IPS DF 4.7 (cell line): ENCODE measurements around the gene PLXNB3.
A peak's percentile ranks its signal among the peaks of the same experiment; 100 is the strongest.

ENCODE experiments used
- DNase-seq: peaks from one replicate; pipeline ENCODE4 v3.0.0-alpha.2; 2013; ENCODE audit warnings: low spot score; ENCODE audit errors: extremely low read depth

PLXNB3 gene

GRCh38 chrX:153791104-153791852 is 27.2 kb downstream of the PLXNB3 start:
- DNase-seq, result no peak

- DNase-seq, result no peak
Observed at GRCh38 chrX:153792368-153792767, 28.3 kb downstream of the PLXNB3 start.

GRCh38 chrX:153793291-153793690 is 29.2 kb downstream of the PLXNB3 start:
- no peak for DNase-seq

- DNase-seq, result peak; percentile 38
Observed at GRCh38 chrX:153794018-153794896, 30.2 kb downstream of the PLXNB3 start, which contains the start of the genes IDH3G and SSR4. Gene IDH3G (minus strand): TSS chrX:153794375. CDS start chrX:153794326, 49 bp downstream. Gene SSR4 (plus strand): TSS chrX:153794668. CDS start chrX:153794688, 20 bp downstream.

GRCh38 chrX:153794897-153795816 is 31.1 kb downstream of the PLXNB3 start:
- no peak for DNase-seq

GRCh38 chrX:153797415-153798015 is 33.5 kb downstream of the PLXNB3 start:
- DNase-seq, result no peak

GRCh38 chrX:153799326-153799725 is 35.3 kb downstream of the PLXNB3 start:
- DNase-seq, result no peak

GRCh38 chrX:153800177-153800722 is 36.2 kb downstream of the PLXNB3 start:
- DNase-seq, result no peak

GRCh38 chrX:153800746-153801145 is 36.7 kb downstream of the PLXNB3 start:
- DNase-seq, result no peak

GRCh38 chrX:153801669-153802068 is 37.6 kb downstream of the PLXNB3 start:
- no peak for DNase-seq

GRCh38 chrX:153802513-153803045 is 38.5 kb downstream of the PLXNB3 start:
- no peak for DNase-seq

GRCh38 chrX:153803211-153804099 is 39.4 kb downstream of the PLXNB3 start:
- no peak for DNase-seq

GRCh38 chrX:153804100-153804595 is 40.1 kb downstream of the PLXNB3 start:
- no peak for DNase-seq

- no peak for DNase-seq
Observed at GRCh38 chrX:153804621-153805020, 40.6 kb downstream of the PLXNB3 start.

GRCh38 chrX:153805436-153805835 is 41.4 kb downstream of the PLXNB3 start:
- no peak for DNase-seq

GRCh38 chrX:153806999-153807575 is 43.0 kb downstream of the PLXNB3 start:
- no peak for DNase-seq

- no peak for DNase-seq
Observed at GRCh38 chrX:153807976-153808375, 43.9 kb downstream of the PLXNB3 start.

- DNase-seq, result no peak
Observed at GRCh38 chrX:153812220-153812619, 48.2 kb downstream of the PLXNB3 start.

GRCh38 chrX:153813161-153813560 is 49.1 kb downstream of the PLXNB3 start:
- DNase-seq, result no peak
